ENCODE results near the gene SDK2. TPM values are rescaled to one million over a fixed set of nuclear protein-coding genes. Genes with fewer than 3 reads are reported as not detected.

SDK2 gene
- polyA plus RNA-seq, 1 of the 3 experiments (the other 2 are of a cell fraction): 0.02 TPM

DNA sequence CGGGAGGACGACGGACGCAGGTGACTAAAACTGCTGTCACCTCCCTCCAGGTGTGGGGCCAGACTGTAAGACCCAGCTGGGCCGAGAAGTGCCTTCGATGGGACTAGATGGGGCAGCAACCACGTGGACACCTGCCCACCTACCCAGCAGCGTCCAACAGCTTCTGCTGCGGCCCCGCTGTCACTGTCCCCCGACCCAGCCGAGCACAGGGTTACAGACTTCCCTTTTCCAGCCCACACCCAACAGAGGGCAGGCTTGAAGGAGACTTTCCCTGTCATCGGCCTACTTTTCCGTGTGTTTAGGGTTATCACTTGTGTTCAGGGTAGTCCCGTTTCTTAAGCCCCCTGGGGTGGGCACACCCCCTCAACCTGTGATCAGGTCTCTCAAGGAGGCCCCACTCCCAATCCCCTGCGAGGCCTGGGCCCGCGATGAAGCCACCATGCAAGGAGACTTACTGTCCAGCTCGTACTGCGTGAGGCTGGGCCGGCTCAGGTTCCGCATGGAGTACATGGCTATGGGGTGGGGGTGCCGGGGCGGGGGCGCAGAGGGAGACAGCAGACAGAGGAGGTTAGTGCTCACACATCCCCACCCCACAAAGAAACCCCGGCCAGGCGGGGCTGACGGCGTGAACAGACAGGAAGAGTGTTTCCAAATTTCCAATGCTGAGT is 263.7 kb downstream of the SDK2 start (continued):
- TF ChIP-seq REST (IDR thresholded peaks at IDR 0.05; ENCODE audit: low read depth, low read length) (no peak), JUND (IDR thresholded peaks at IDR 0.05) (no peak), NRF1 (IDR thresholded peaks at IDR 0.05; ENCODE audit: low read depth, low read length) (no peak), MEF2A (IDR thresholded peaks at IDR 0.05; ENCODE audit: borderline replicate concordance, low read depth) (no peak), EP300 (IDR thresholded peaks at IDR 0.05; ENCODE audit: borderline replicate concordance in 1 of 2, low read depth in 1 of 2, low read length in 1 of 2) (no peak), CHD2 (IDR thresholded peaks at IDR 0.05; ENCODE audit: low read length, partially characterized antibody) (no peak), MXI1 (IDR thresholded peaks at IDR 0.05; ENCODE audit: low read depth, low read length) (no peak), FOXM1 (IDR thresholded peaks at IDR 0.05; ENCODE audit: low read depth) (no peak), IRF3 (IDR thresholded peaks at IDR 0.05; ENCODE audit: low read depth, low read length) (no peak)
- TF ChIP-seq, protein P1, sequence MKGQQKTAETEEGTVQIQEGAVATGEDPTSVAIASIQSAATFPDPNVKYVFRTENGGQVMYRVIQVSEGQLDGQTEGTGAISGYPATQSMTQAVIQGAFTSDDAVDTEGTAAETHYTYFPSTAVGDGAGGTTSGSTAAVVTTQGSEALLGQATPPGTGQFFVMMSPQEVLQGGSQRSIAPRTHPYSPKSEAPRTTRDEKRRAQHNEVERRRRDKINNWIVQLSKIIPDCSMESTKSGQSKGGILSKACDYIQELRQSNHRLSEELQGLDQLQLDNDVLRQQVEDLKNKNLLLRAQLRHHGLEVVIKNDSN (IDR thresholded peaks at IDR 0.05; ENCODE audit: borderline replicate concordance, low read depth): no peak
- TF ChIP-seq, protein P2, sequence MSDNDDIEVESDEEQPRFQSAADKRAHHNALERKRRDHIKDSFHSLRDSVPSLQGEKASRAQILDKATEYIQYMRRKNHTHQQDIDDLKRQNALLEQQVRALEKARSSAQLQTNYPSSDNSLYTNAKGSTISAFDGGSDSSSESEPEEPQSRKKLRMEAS (IDR thresholded peaks at IDR 0.05; ENCODE audit: low read depth): no peak

DNA sequence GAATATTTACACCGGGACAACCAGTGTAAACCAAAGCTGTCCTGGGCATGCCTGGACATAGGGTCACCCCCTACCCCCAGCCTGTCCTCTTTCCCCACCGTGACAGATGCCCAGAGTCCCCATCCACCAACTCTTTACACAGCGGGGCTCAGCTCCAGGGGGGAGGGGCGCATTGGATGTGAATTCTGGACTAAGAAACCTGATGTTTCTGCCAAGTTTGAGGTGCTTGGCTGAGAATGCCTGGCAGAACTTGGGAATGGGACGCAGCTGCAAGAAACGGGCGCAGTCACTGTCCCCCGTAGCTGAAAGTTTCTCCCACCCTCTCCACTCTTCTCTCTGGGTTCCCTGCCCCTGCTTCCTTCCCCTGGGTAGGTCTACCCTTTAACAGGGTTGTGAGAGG is 264.4 kb downstream of the SDK2 start:
- WGBS (ENCODE audit: low lambda C conversion rate): 70% methylated on average over 8 of the region's 8 CpGs
- H2AFZ ChIP-seq (ENCODE audit: low read depth): no peak overlapping the region
- H3K4me3 ChIP-seq (ENCODE audit: low read depth in 2 of 2, low read length in 1 of 2): no peak overlapping the region
- no peak overlapping the region for H3K27ac ChIP-seq (ENCODE audit: low read depth in 2 of 2, low read length in 1 of 2)
- CTCF ChIA-PET: interaction anchor here (1.7 to 20.6 kb wide), 3 partner anchors 9 to 122 kb away, joined by 8 to 691 read pairs (median 32); partner anchors contain the start of gene CPSF4L
- no peak overlapping the region for H3K4me2 ChIP-seq
- no peaks in the 10 kb centered on the region for H3K4me1 ChIP-seq (ENCODE audit: control insufficient read depth in 1 of 2, insufficient read depth in 2 of 2, low read depth in 1 of 2, low read length in 1 of 2)
- no peaks in the 10 kb centered on the region for H3K9me3 ChIP-seq
- no peaks in the 10 kb centered on the region for H4K20me1 ChIP-seq (ENCODE audit: insufficient read depth)
- no peaks in the 10 kb centered on the region for H3K9me2 ChIP-seq
- H3F3A ChIP-seq (replicated peaks; ENCODE audit: insufficient read depth): no peaks in the 10 kb centered on the region
- TF ChIP-seq, protein P3, sequence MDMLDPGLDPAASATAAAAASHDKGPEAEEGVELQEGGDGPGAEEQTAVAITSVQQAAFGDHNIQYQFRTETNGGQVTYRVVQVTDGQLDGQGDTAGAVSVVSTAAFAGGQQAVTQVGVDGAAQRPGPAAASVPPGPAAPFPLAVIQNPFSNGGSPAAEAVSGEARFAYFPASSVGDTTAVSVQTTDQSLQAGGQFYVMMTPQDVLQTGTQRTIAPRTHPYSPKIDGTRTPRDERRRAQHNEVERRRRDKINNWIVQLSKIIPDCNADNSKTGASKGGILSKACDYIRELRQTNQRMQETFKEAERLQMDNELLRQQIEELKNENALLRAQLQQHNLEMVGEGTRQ (IDR thresholded peaks at IDR 0.05; ENCODE audit: borderline replicate concordance, low read depth, low read length): no peak
- TF ChIP-seq PBX3 (IDR thresholded peaks at IDR 0.05): no peak
- TF ChIP-seq, protein P2 (IDR thresholded peaks at IDR 0.05; ENCODE audit: low read depth): no peak
- no peak for TF ChIP-seq YY1 (IDR thresholded peaks at IDR 0.05; ENCODE audit: low read depth)
- H3K9ac ChIP-seq: no peak overlapping the region
- no peaks in the 10 kb centered on the region for H3K79me2 ChIP-seq (ENCODE audit: insufficient read depth)
- DNase-seq: no peak
- POLR2A ChIA-PET: no interaction called here
- H3K36me3 ChIP-seq (replicated peaks in 1 of 2; ENCODE audit: control insufficient read depth in 1 of 2, insufficient read depth in 2 of 2, low read length in 1 of 2): no peaks in the 10 kb centered on the region
- H3K27me3 ChIP-seq (ENCODE audit: insufficient read depth): peaks cover 17% of the 10 kb centered on the region
